CD4-positive, alpha-beta T cell (primary cell): ENCODE measurements around the gene VAV1. TPM values are rescaled to one million over a fixed set of nuclear protein-coding genes. Genes with fewer than 3 reads are reported as not detected.
A peak's percentile ranks its signal among the peaks of the same experiment; 100 is the strongest.

Source experiments
- ATAC-seq: fragments of 200-7000 bp; cut with Tn5 transposase; one replicate; pipeline ENCODE4 v1.10.0; 2022; ENCODE audit warnings: mild to moderate bottlenecking; ENCODE audit not compliant: poor library complexity
- CTCF ChIA-PET: fragments of 350-600 bp; sonication (Branson Sonifier 250); formaldehyde crosslinking; loops from one replicate; lab custom pipeline; 2021; ENCODE audit warnings: antibody characterized with exemption, inconsistent platforms; lab: Charles Lee
- POLR2A ChIA-PET: fragments of 350-600 bp; sonication (Branson Sonifier 250); formaldehyde crosslinking; loops from one replicate; lab custom pipeline; 2021; ENCODE audit warnings: antibody characterized with exemption, inconsistent platforms; lab: Charles Lee
- DNase-seq, 14 experiments: peaks; one replicate each; pipeline ENCODE4 v3.0.0-alpha.2; 2013 to 2020; ENCODE audit warnings: mixed read lengths in 2 of 14
- H3K27ac ChIP-seq, 2 donors: one replicate each; pipeline versions ENCODE4 v1.5.1 to v1.7.0; 2013; ENCODE audit warnings: low read length in 2 of 2, low read depth in 1 of 2, mild to moderate bottlenecking in 1 of 2
- H3K27me3 ChIP-seq, 2 experiments: 1 replicate in 1 of 2; 2 replicates in 1 of 2; pipeline versions ENCODE4 v1.6.1 to v1.7.0; 2013; ENCODE audit warnings: low read length in 2 of 2, control low read depth in 1 of 2, mild to moderate bottlenecking in 1 of 2, moderate library complexity in 1 of 2; ENCODE audit not compliant: insufficient read depth in 2 of 2, control insufficient read depth in 1 of 2
- H3K36me3 ChIP-seq: one replicate; pipeline ENCODE4 v1.6.1; 2013; ENCODE audit warnings: low read length, control low read depth; ENCODE audit not compliant: insufficient read depth
- H3K4me1 ChIP-seq: one replicate; pipeline ENCODE4 v1.6.1; 2013; ENCODE audit warnings: low read length, control low read depth; ENCODE audit not compliant: insufficient read depth
- H3K4me3 ChIP-seq: one replicate; pipeline ENCODE4 v1.5.1; 2013; ENCODE audit warnings: mild to moderate bottlenecking, low read length, moderate library complexity
- H3K9me3 ChIP-seq, 2 experiments: 1 replicate in 1 of 2; 2 replicates in 1 of 2; pipeline versions ENCODE4 v1.6.1 to v1.7.0; 2013; ENCODE audit warnings: low read length in 2 of 2, mild to moderate bottlenecking in 2 of 2, control low read depth in 1 of 2, moderate library complexity in 1 of 2; ENCODE audit not compliant: control insufficient read depth in 1 of 2, insufficient read depth in 1 of 2
- H3K27ac Mint-ChIP-seq: one replicate; pipeline ENCODE4 v1.8.0; 2020; ENCODE audit warnings: mixed read lengths
- H3K27me3 Mint-ChIP-seq: one replicate; pipeline ENCODE4 v1.8.0; 2021; ENCODE audit warnings: mixed read lengths
- H3K36me3 Mint-ChIP-seq: one replicate; pipeline ENCODE4 v1.8.0; 2021; ENCODE audit warnings: low read depth, mixed read lengths
- H3K4me1 Mint-ChIP-seq: one replicate; pipeline ENCODE4 v1.8.0; 2021; ENCODE audit warnings: low read depth, mixed read lengths
- H3K4me3 Mint-ChIP-seq: one replicate; pipeline ENCODE4 v1.8.0; 2020; ENCODE audit warnings: mild to moderate bottlenecking, mixed read lengths
- H3K9me3 Mint-ChIP-seq: one replicate; pipeline ENCODE4 v1.8.0; 2020; ENCODE audit warnings: mixed read lengths
- CTCF ChIP-seq: fragments of 200-600 bp; IDR thresholded peaks from one replicate; pipeline ENCODE4 v1.8.0; 2022; ENCODE audit warnings: antibody characterized with exemption, mild to moderate bottlenecking
- intact Hi-C, 2 experiments: fragments of 100-400 bp; cut with DNase I in 1 of 2; cut with micrococcal nuclease in 1 of 2; formaldehyde crosslinking; loops; one replicate each; pipeline versions ENCODE4 v1.15.1 to v1.9.0; 2023 to 2025; cut with DNase I, micrococcal nuclease
- total RNA-seq, 174 experiments: library from RNA in 2 of 174; stranded (reverse) in 2 of 174; gene quantifications; one replicate each; pipeline ENCODE4 v1.2.3 and lab custom pipeline; 2021 to 2026

VAV1 gene
- total RNA-seq, 2 experiments from 2014 or later = 70.0 to 70.1 TPM

- ChIA-PET CTCF (no interaction called here), POLR2A (interaction anchor here (1.3 kb wide), 1 partner anchor 8 kb away, joined by 5 read pairs; the partner anchor contains the start of gene GPR108)
- intact Hi-C loops = no loop called here
- TF ChIP-seq CTCF = no peak
- no peak for DNase-seq
- no peaks in the 10 kb centered on the region for H3K4me1 Mint-ChIP-seq
- peaks cover 14% of the 10 kb centered on the region for H3K36me3 Mint-ChIP-seq
- no peaks in the 10 kb centered on the region for H3K9me3 ChIP-seq
- no peak overlapping the region for H3K27ac Mint-ChIP-seq
- no peak overlapping the region for H3K4me3 Mint-ChIP-seq
- H3K4me1 ChIP-seq = peaks cover 8% of the 10 kb centered on the region
- no peaks in the 10 kb centered on the region for H3K27me3 Mint-ChIP-seq
- H3K27me3 ChIP-seq = no peaks in the 10 kb centered on the region
- peaks cover 29% of the 10 kb centered on the region for H3K36me3 ChIP-seq
- no peak for ATAC-seq
- H3K27ac ChIP-seq = no peak overlapping the region
- no peaks in the 10 kb centered on the region for H3K9me3 Mint-ChIP-seq
- H3K4me3 ChIP-seq = no peak overlapping the region
Observed at GRCh38 chr19:6729573-6730152, 42.8 kb upstream of the VAV1 start.

- Mint-ChIP-seq H3K27me3 (no peaks in the 10 kb centered on the region), H3K36me3 (peaks cover 14% of the 10 kb centered on the region), H3K9me3 (no peaks in the 10 kb centered on the region), H3K27ac (no peak overlapping the region), H3K4me1 (no peaks in the 10 kb centered on the region), H3K4me3 (no peak overlapping the region)
- ChIA-PET CTCF (no interaction called here), POLR2A (no interaction called here)
- no peak for ATAC-seq
- H3K36me3 ChIP-seq = peaks cover 33% of the 10 kb centered on the region
- TF ChIP-seq CTCF = no peak
- DNase-seq = peak in 4 of 14 experiments; percentile 9 to 62 (median 36)
- peaks cover 6% of the 10 kb centered on the region for H3K4me1 ChIP-seq
- no peak overlapping the region for H3K27ac ChIP-seq
- H3K27me3 ChIP-seq = no peaks in the 10 kb centered on the region
- H3K9me3 ChIP-seq = no peaks in the 10 kb centered on the region
- intact Hi-C loops = no loop called here
- H3K4me3 ChIP-seq = no peak overlapping the region
Observed at GRCh38 chr19:6730153-6730804, 42.2 kb upstream of the VAV1 start.

- Mint-ChIP-seq H3K4me1 (peaks cover 3% of the 10 kb centered on the region), H3K27ac (no peak overlapping the region), H3K36me3 (peaks cover 16% of the 10 kb centered on the region), H3K9me3 (no peaks in the 10 kb centered on the region), H3K27me3 (no peaks in the 10 kb centered on the region), H3K4me3 (no peak overlapping the region)
- ATAC-seq (no peak), DNase-seq (no peak)
- intact Hi-C loops = no loop called here
- Histone ChIP-seq H3K27me3 (no peaks in the 10 kb centered on the region), H3K9me3 (no peaks in the 10 kb centered on the region), H3K4me1 (peaks cover 11% of the 10 kb centered on the region), H3K36me3 (peaks cover 33% of the 10 kb centered on the region), H3K4me3 (no peak overlapping the region), H3K27ac (no peak overlapping the region)
- TF ChIP-seq CTCF = no peak
- CTCF ChIA-PET = no interaction called here
- POLR2A ChIA-PET = no interaction called here
Observed at GRCh38 chr19:6730941-6731670, 41.4 kb upstream of the VAV1 start.
